HUDEP-2 (cell line): Measurements from ENCODE around the gene SMIM28.

Source experiments
- DNase-seq, 76 experiments: peaks; one replicate each; lab custom pipeline; 2025; ENCODE audit not compliant: unreplicated experiment in 76 of 76; lab: John Stamatoyannopoulos, UW

Gene SMIM28

GRCh38 chr6:138372711-138373463 is 4.8 kb upstream of the SMIM28 start:
- no peak for DNase-seq

- no peak for DNase-seq
Observed at GRCh38 chr6:138374230-138374629, 3.5 kb upstream of the SMIM28 start.

- DNase-seq, result peak in 12 of 76 experiments; percentile 3 to 46 (median 14)
Observed at GRCh38 chr6:138374815-138375214, 2.9 kb upstream of the SMIM28 start.

- DNase-seq, result no peak
Observed at GRCh38 chr6:138377042-138377441, 663 bp upstream of the SMIM28 start.

GRCh38 chr6:138378463-138378862 is 758 bp downstream of the SMIM28 start:
- DNase-seq, result no peak

GRCh38 chr6:138382498-138383265 is 5.0 kb downstream of the SMIM28 start:
- DNase-seq, result no peak

GRCh38 chr6:138383776-138384175 is 6.1 kb downstream of the SMIM28 start:
- DNase-seq, result no peak

- no peak for DNase-seq
Observed at GRCh38 chr6:138386897-138387296, 9.2 kb downstream of the SMIM28 start.

GRCh38 chr6:138387577-138388368 is 10.1 kb downstream of the SMIM28 start:
- no peak for DNase-seq

GRCh38 chr6:138389551-138389950 is 11.8 kb downstream of the SMIM28 start:
- no peak for DNase-seq

- no peak for DNase-seq
Observed at GRCh38 chr6:138393871-138394783, 16.4 kb downstream of the SMIM28 start.

GRCh38 chr6:138396709-138397108 is 19.0 kb downstream of the SMIM28 start:
- DNase-seq, result no peak

- no peak for DNase-seq
Observed at GRCh38 chr6:138397128-138398122, 19.7 kb downstream of the SMIM28 start.

- no peak for DNase-seq
Observed at GRCh38 chr6:138400326-138400725, 22.6 kb downstream of the SMIM28 start.

GRCh38 chr6:138401960-138402837 is 24.5 kb downstream of the SMIM28 start:
- DNase-seq, result no peak

GRCh38 chr6:138402838-138403187 is 25.1 kb downstream of the SMIM28 start:
- no peak for DNase-seq

GRCh38 chr6:138403324-138403800 is 25.7 kb downstream of the SMIM28 start:
- DNase-seq, result peak in 21 of 76 experiments; percentile 9 to 68 (median 36)
